HUES48 (cell line): ENCODE data around the gene HSPB3.
"Not testable (repeated sequence)": the region's sequence is repeated elsewhere in the genome, so short reads cannot be mapped to it uniquely, and the experiment has no call there.

ENCODE experiments used
- H3K27ac ChIP-seq: one replicate; pipeline ENCODE4 v1.7.0; 2013; ENCODE audit warnings: low read depth, low read length, inconsistent platforms
- H3K27me3 ChIP-seq: 2 replicates; pipeline ENCODE4 v1.6.1; 2013; ENCODE audit warnings: mild to moderate bottlenecking, low read length; ENCODE audit not compliant: control insufficient read depth, insufficient read depth
- H3K36me3 ChIP-seq: 2 replicates; pipeline ENCODE4 v1.6.1; 2013; ENCODE audit warnings: low read length; ENCODE audit not compliant: control insufficient read depth, insufficient read depth
- H3K4me1 ChIP-seq: 2 replicates; pipeline ENCODE4 v1.6.1; 2013; ENCODE audit warnings: mild to moderate bottlenecking, low read length; ENCODE audit not compliant: control insufficient read depth, insufficient read depth
- H3K4me3 ChIP-seq: 2 replicates; pipeline ENCODE4 v1.5.1; 2013; ENCODE audit warnings: mild to moderate bottlenecking, low read depth, low read length
- H3K9ac ChIP-seq: 2 replicates; pipeline ENCODE4 v1.6.1; 2013; ENCODE audit warnings: mild to moderate bottlenecking, low read depth, low read length, moderate library complexity
- H3K9me3 ChIP-seq: 2 replicates; pipeline ENCODE4 v1.6.1; 2013; ENCODE audit warnings: low read length; ENCODE audit not compliant: control insufficient read depth, insufficient read depth

HSPB3 gene

GRCh38 chr5:54434650-54435049, 20.8 kb upstream of the HSPB3 start:
- not testable (repeated sequence) for H3K4me1 ChIP-seq, H3K4me3 ChIP-seq, H3K27me3 ChIP-seq, H3K9me3 ChIP-seq, H3K9ac ChIP-seq, H3K27ac ChIP-seq, H3K36me3 ChIP-seq

GRCh38 chr5:54438620-54439389, 16.7 kb upstream of the HSPB3 start:
- Histone ChIP-seq H3K9ac (no peak overlapping the region), H3K9me3 (no peaks in the 10 kb centered on the region), H3K27me3 (no peaks in the 10 kb centered on the region), H3K36me3 (no peaks in the 10 kb centered on the region), H3K27ac (no peak overlapping the region), H3K4me3 (no peak overlapping the region), H3K4me1 (no peaks in the 10 kb centered on the region)

- H3K9me3 ChIP-seq = no peaks in the 10 kb centered on the region
- H3K9ac ChIP-seq = no peak overlapping the region
Measured at GRCh38 chr5:54440456-54440893, 15.0 kb upstream of the HSPB3 start.

GRCh38 chr5:54442271-54442670, 13.2 kb upstream of the HSPB3 start:
- H3K27me3 ChIP-seq = no peaks in the 10 kb centered on the region
- no peaks in the 10 kb centered on the region for H3K4me1 ChIP-seq
- no peaks in the 10 kb centered on the region for H3K36me3 ChIP-seq
- H3K9ac ChIP-seq = no peak overlapping the region
- H3K9me3 ChIP-seq = no peaks in the 10 kb centered on the region
- no peak overlapping the region for H3K4me3 ChIP-seq
- H3K27ac ChIP-seq = no peak overlapping the region

More at GRCh38 chr5:54440456-54440893, 15.0 kb upstream of the HSPB3 start:
- no peaks in the 10 kb centered on the region for H3K27me3 ChIP-seq
- no peaks in the 10 kb centered on the region for H3K36me3 ChIP-seq
- no peak overlapping the region for H3K27ac ChIP-seq
- no peak overlapping the region for H3K4me3 ChIP-seq
- H3K4me1 ChIP-seq = no peaks in the 10 kb centered on the region

- Histone ChIP-seq H3K27ac (no peak overlapping the region), H3K36me3 (no peaks in the 10 kb centered on the region), H3K4me1 (no peaks in the 10 kb centered on the region), H3K9me3 (no peaks in the 10 kb centered on the region), H3K4me3 (no peak overlapping the region), H3K27me3 (no peaks in the 10 kb centered on the region), H3K9ac (no peak overlapping the region)
Measured at GRCh38 chr5:54443270-54443669, 12.2 kb upstream of the HSPB3 start.

GRCh38 chr5:54445691-54446378, 9.7 kb upstream of the HSPB3 start:
- H3K27me3 ChIP-seq = no peaks in the 10 kb centered on the region

GRCh38 chr5:54446379-54446732, 9.1 kb upstream of the HSPB3 start:
- Histone ChIP-seq H3K36me3 (no peaks in the 10 kb centered on the region), H3K4me3 (no peak overlapping the region), H3K9ac (no peak overlapping the region), H3K4me1 (no peaks in the 10 kb centered on the region), H3K27me3 (no peaks in the 10 kb centered on the region), H3K27ac (no peak overlapping the region), H3K9me3 (no peaks in the 10 kb centered on the region)

More at GRCh38 chr5:54445691-54446378, 9.7 kb upstream of the HSPB3 start:
- Histone ChIP-seq H3K36me3 (no peaks in the 10 kb centered on the region), H3K27ac (no peak overlapping the region), H3K9me3 (no peaks in the 10 kb centered on the region), H3K9ac (no peak overlapping the region), H3K4me1 (no peaks in the 10 kb centered on the region), H3K4me3 (no peak overlapping the region)

- Histone ChIP-seq H3K27me3 (no peaks in the 10 kb centered on the region), H3K4me1 (no peaks in the 10 kb centered on the region), H3K4me3 (no peak overlapping the region), H3K9me3 (no peaks in the 10 kb centered on the region), H3K36me3 (no peaks in the 10 kb centered on the region), H3K9ac (no peak overlapping the region), H3K27ac (no peak overlapping the region)
Measured at GRCh38 chr5:54449923-54450322, 5.6 kb upstream of the HSPB3 start.

- Histone ChIP-seq H3K36me3 (no peaks in the 10 kb centered on the region), H3K27me3 (no peaks in the 10 kb centered on the region), H3K4me1 (no peaks in the 10 kb centered on the region), H3K4me3 (no peak overlapping the region), H3K9me3 (no peaks in the 10 kb centered on the region), H3K9ac (no peak overlapping the region), H3K27ac (no peak overlapping the region)
Measured at GRCh38 chr5:54450542-54450941, 5.0 kb upstream of the HSPB3 start.

- Histone ChIP-seq H3K9ac (no peak overlapping the region), H3K4me3 (no peak overlapping the region), H3K4me1 (peaks cover 9% of the 10 kb centered on the region; the same call in 1 of the 2 replicates), H3K27me3 (no peaks in the 10 kb centered on the region), H3K27ac (no peak overlapping the region), H3K9me3 (no peaks in the 10 kb centered on the region), H3K36me3 (no peaks in the 10 kb centered on the region)
Measured at GRCh38 chr5:54453046-54453445, 2.5 kb upstream of the HSPB3 start.

- H3K4me3 ChIP-seq = no peak overlapping the region
- peaks cover 9% of the 10 kb centered on the region; the same call in 1 of the 2 replicates for H3K4me1 ChIP-seq
- H3K27ac ChIP-seq = no peak overlapping the region
- no peaks in the 10 kb centered on the region for H3K27me3 ChIP-seq
- H3K9me3 ChIP-seq = no peaks in the 10 kb centered on the region
- no peak overlapping the region for H3K9ac ChIP-seq
- H3K36me3 ChIP-seq = no peaks in the 10 kb centered on the region
Measured at GRCh38 chr5:54454602-54455001, 897 bp upstream of the HSPB3 start.
